Activated T-cell treated with anti-CD3 and anti-CD28 coated beads, Interleukin-2, amount 50 U/mL, for 4 hours (primary cell): ENCODE measurements around the gene KYNU. TPM values are rescaled to one million over a fixed set of nuclear protein-coding genes. Genes with fewer than 3 reads are reported as not detected.
"Not testable (repeated sequence)": the region's sequence is repeated elsewhere in the genome, so short reads cannot be mapped to it uniquely, and the experiment has no call there.

Experiments
- ATAC-seq, 2 donors: fragments of 200-7000 bp; cut with Tn5 transposase; one replicate each; pipeline ENCODE4 v1.10.0; 2021
- DNase-seq: peaks from one replicate; pipeline ENCODE4 v3.0.0-alpha.2; 2020
- H3K27me3 Mint-ChIP-seq: one replicate; pipeline ENCODE4 v1.8.0; 2021; ENCODE audit warnings: low read depth, mixed read lengths
- H3K36me3 Mint-ChIP-seq: one replicate; pipeline ENCODE4 v1.8.0; 2022; ENCODE audit warnings: mixed read lengths; ENCODE audit not compliant: insufficient read depth
- H3K4me1 Mint-ChIP-seq: one replicate; pipeline ENCODE4 v1.8.0; 2021; ENCODE audit warnings: low read depth, mixed read lengths
- H3K4me3 Mint-ChIP-seq: one replicate; pipeline ENCODE4 v1.8.0; 2021; ENCODE audit warnings: mild to moderate bottlenecking, moderate library complexity, mixed read lengths
- H3K9me3 Mint-ChIP-seq: one replicate; pipeline ENCODE4 v1.8.0; 2021; ENCODE audit warnings: mixed read lengths
- total RNA-seq, 3 donors: library from RNA; stranded (reverse); gene quantifications; one replicate each; pipeline ENCODE4 v1.2.1, GENCODE V29; 2021

KYNU gene
- total RNA-seq, 3 donors from 2014 or later, result 0.83 to 1.5 (median 1.1) TPM

- no peaks in the 10 kb centered on the region for H3K4me1 Mint-ChIP-seq
- ATAC-seq, result no peak
- H3K36me3 Mint-ChIP-seq, result no peaks in the 10 kb centered on the region
- H3K27me3 Mint-ChIP-seq, result no peaks in the 10 kb centered on the region
- DNase-seq, result no peak
- H3K9me3 Mint-ChIP-seq, result peaks cover 4% of the 10 kb centered on the region
- H3K4me3 Mint-ChIP-seq, result no peak overlapping the region
Observed at GRCh38 chr2:143015656-143016055, 138.2 kb downstream of the KYNU start.

GRCh38 chr2:143026411-143027054, 149.1 kb downstream of the KYNU start:
- Mint-ChIP-seq H3K4me1 (peaks cover 6% of the 10 kb centered on the region), H3K4me3 (no peak overlapping the region), H3K36me3 (no peaks in the 10 kb centered on the region), H3K9me3 (no peaks in the 10 kb centered on the region), H3K27me3 (peaks cover 22% of the 10 kb centered on the region)
- ATAC-seq, result no peak
- DNase-seq, result no peak

- Mint-ChIP-seq H3K4me1 (peaks cover 6% of the 10 kb centered on the region), H3K9me3 (no peaks in the 10 kb centered on the region), H3K4me3 (no peak overlapping the region), H3K27me3 (peaks cover 16% of the 10 kb centered on the region), H3K36me3 (no peaks in the 10 kb centered on the region)
- DNase-seq (no peak), ATAC-seq (no peak)
Observed at GRCh38 chr2:143029141-143029540, 151.7 kb downstream of the KYNU start.

- H3K4me1 Mint-ChIP-seq, result peaks cover 6% of the 10 kb centered on the region
- peaks cover 10% of the 10 kb centered on the region for H3K27me3 Mint-ChIP-seq
- no peaks in the 10 kb centered on the region for H3K9me3 Mint-ChIP-seq
- ATAC-seq, result no peak
- no peak overlapping the region for H3K4me3 Mint-ChIP-seq
- DNase-seq, result no peak
- H3K36me3 Mint-ChIP-seq, result no peaks in the 10 kb centered on the region
Observed at GRCh38 chr2:143030127-143030526, 152.7 kb downstream of the KYNU start.

- DNase-seq (peak; percentile 43), ATAC-seq (peak; percentile 86 to 88)
- H3K4me3 Mint-ChIP-seq, result no peak overlapping the region
- H3K27me3 Mint-ChIP-seq, result no peaks in the 10 kb centered on the region
- H3K36me3 Mint-ChIP-seq, result no peaks in the 10 kb centered on the region
- no peaks in the 10 kb centered on the region for H3K9me3 Mint-ChIP-seq
- peaks cover 6% of the 10 kb centered on the region for H3K4me1 Mint-ChIP-seq
Observed at GRCh38 chr2:143034292-143035074, 157.0 kb downstream of the KYNU start.

GRCh38 chr2:143051465-143051864, 174.0 kb downstream of the KYNU start:
- Mint-ChIP-seq H3K27me3 (peaks cover 10% of the 10 kb centered on the region), H3K9me3 (no peaks in the 10 kb centered on the region), H3K36me3 (no peaks in the 10 kb centered on the region), H3K4me3 (no peak overlapping the region), H3K4me1 (no peaks in the 10 kb centered on the region)
- ATAC-seq (no peak), DNase-seq (no peak)

- H3K4me1 Mint-ChIP-seq, H3K9me3 Mint-ChIP-seq, H3K36me3 Mint-ChIP-seq, DNase-seq, ATAC-seq, H3K4me3 Mint-ChIP-seq: not testable (repeated sequence)
- peaks cover 10% of the 10 kb centered on the region for H3K27me3 Mint-ChIP-seq
Observed at GRCh38 chr2:143053437-143053836, 176.0 kb downstream of the KYNU start.

- DNase-seq (no peak), ATAC-seq (no peak)
- H3K4me1 Mint-ChIP-seq, result no peaks in the 10 kb centered on the region
- peaks cover 5% of the 10 kb centered on the region for H3K36me3 Mint-ChIP-seq
- H3K9me3 Mint-ChIP-seq, result peaks cover 7% of the 10 kb centered on the region
- peaks cover 4% of the 10 kb centered on the region for H3K27me3 Mint-ChIP-seq
- H3K4me3 Mint-ChIP-seq, result no peak overlapping the region
Observed at GRCh38 chr2:143056550-143056949, 179.1 kb downstream of the KYNU start.

- ATAC-seq, result no peak
- Mint-ChIP-seq H3K4me3 (no peak overlapping the region), H3K9me3 (peaks cover 7% of the 10 kb centered on the region), H3K27me3 (no peaks in the 10 kb centered on the region), H3K36me3 (peaks cover 5% of the 10 kb centered on the region), H3K4me1 (no peaks in the 10 kb centered on the region)
- no peak for DNase-seq
Observed at GRCh38 chr2:143058851-143059250, 181.4 kb downstream of the KYNU start.

GRCh38 chr2:143063612-143064200, 186.2 kb downstream of the KYNU start:
- no peaks in the 10 kb centered on the region for H3K36me3 Mint-ChIP-seq
- no peak overlapping the region for H3K4me3 Mint-ChIP-seq
- H3K27me3 Mint-ChIP-seq, result no peaks in the 10 kb centered on the region
- peaks cover 15% of the 10 kb centered on the region for H3K9me3 Mint-ChIP-seq
- DNase-seq, result no peak
- no peak for ATAC-seq
- no peaks in the 10 kb centered on the region for H3K4me1 Mint-ChIP-seq

GRCh38 chr2:143068094-143068493, 190.6 kb downstream of the KYNU start:
- Mint-ChIP-seq H3K36me3 (no peaks in the 10 kb centered on the region), H3K27me3 (no peaks in the 10 kb centered on the region), H3K4me3 (no peak overlapping the region), H3K9me3 (peaks cover 15% of the 10 kb centered on the region), H3K4me1 (no peaks in the 10 kb centered on the region)
- ATAC-seq (no peak), DNase-seq (no peak)

GRCh38 chr2:143068509-143068908, 191.0 kb downstream of the KYNU start:
- DNase-seq (no peak), ATAC-seq (no peak)

GRCh38 chr2:143070704-143071103, 193.2 kb downstream of the KYNU start:
- H3K4me3 Mint-ChIP-seq, result no peak overlapping the region
- no peaks in the 10 kb centered on the region for H3K36me3 Mint-ChIP-seq
- no peaks in the 10 kb centered on the region for H3K4me1 Mint-ChIP-seq
- H3K9me3 Mint-ChIP-seq, result peaks cover 4% of the 10 kb centered on the region
- ATAC-seq, result no peak
- DNase-seq, result no peak
- H3K27me3 Mint-ChIP-seq, result no peaks in the 10 kb centered on the region

More at GRCh38 chr2:143068509-143068908, 191.0 kb downstream of the KYNU start:
- Mint-ChIP-seq H3K36me3 (no peaks in the 10 kb centered on the region), H3K4me1 (no peaks in the 10 kb centered on the region), H3K27me3 (no peaks in the 10 kb centered on the region), H3K9me3 (peaks cover 15% of the 10 kb centered on the region), H3K4me3 (no peak overlapping the region)

GRCh38 chr2:143071185-143071876, 193.9 kb downstream of the KYNU start:
- no peaks in the 10 kb centered on the region for H3K36me3 Mint-ChIP-seq
- no peak overlapping the region for H3K4me3 Mint-ChIP-seq
- H3K9me3 Mint-ChIP-seq, result no peaks in the 10 kb centered on the region
- ATAC-seq, result no peak
- H3K4me1 Mint-ChIP-seq, result no peaks in the 10 kb centered on the region
- H3K27me3 Mint-ChIP-seq, result no peaks in the 10 kb centered on the region
- no peak for DNase-seq
